ENCODE results near the gene SYS1. TPM values are rescaled to one million over a fixed set of nuclear protein-coding genes. Genes with fewer than 3 reads are reported as not detected.

The SYS1 gene
- total RNA-seq, 1 experiment from 2014 or later = 20.5 TPM

DNA sequence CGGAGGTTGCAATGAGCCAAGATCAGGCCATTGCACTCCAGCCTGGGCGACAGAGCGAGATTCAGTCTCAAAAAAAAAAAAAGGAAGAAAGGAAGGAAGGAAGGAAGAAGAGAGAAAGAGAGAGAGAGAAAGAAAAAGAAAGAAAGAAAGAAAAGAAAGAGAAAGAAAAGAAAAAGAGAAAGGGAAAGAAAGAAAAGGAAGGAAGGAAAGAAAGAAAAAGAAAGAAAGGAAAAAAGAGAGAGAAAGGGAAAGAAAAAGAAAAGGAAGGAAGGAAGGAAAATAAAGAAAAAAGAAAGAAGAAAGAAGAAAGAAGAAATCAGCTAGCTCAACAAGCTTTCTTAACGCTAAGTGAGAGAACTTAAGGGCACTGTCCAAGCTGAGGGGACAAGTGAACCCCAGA, 47.3 kb upstream of the SYS1 start:
- H3K4me2 ChIP-seq (ENCODE audit: low read length) = no peak overlapping the region
- no peak overlapping the region for H3K9ac ChIP-seq (ENCODE audit: low read length)
- no peak overlapping the region for H3K4me3 ChIP-seq (replicated peaks in 1 of 2; ENCODE audit: low read depth in 1 of 2, low read length in 2 of 2)
- no peak for TF ChIP-seq POLR2A (IDR thresholded peaks at IDR 0.05; ENCODE audit: borderline replicate concordance, extremely low read depth, insufficient read depth, insufficient read length)
- TF ChIP-seq, protein P1, sequence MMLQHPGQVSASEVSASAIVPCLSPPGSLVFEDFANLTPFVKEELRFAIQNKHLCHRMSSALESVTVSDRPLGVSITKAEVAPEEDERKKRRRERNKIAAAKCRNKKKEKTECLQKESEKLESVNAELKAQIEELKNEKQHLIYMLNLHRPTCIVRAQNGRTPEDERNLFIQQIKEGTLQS (IDR thresholded peaks at IDR 0.05) = no peak
- TF ChIP-seq SIN3A (IDR thresholded peaks at IDR 0.05; ENCODE audit: low read depth) = no peak
- no peak for TF ChIP-seq ZNF274 (IDR thresholded peaks at IDR 0.05; ENCODE audit: low read depth, low read length)
- TF ChIP-seq SP1 (IDR thresholded peaks at IDR 0.05; ENCODE audit: low read depth) = no peak
- TF ChIP-seq CBX3 (IDR thresholded peaks at IDR 0.05; ENCODE audit: low read depth) = no peak
- no peak for TF ChIP-seq EGR1 (IDR thresholded peaks at IDR 0.05; ENCODE audit: low read depth)
- TF ChIP-seq, protein P2, sequence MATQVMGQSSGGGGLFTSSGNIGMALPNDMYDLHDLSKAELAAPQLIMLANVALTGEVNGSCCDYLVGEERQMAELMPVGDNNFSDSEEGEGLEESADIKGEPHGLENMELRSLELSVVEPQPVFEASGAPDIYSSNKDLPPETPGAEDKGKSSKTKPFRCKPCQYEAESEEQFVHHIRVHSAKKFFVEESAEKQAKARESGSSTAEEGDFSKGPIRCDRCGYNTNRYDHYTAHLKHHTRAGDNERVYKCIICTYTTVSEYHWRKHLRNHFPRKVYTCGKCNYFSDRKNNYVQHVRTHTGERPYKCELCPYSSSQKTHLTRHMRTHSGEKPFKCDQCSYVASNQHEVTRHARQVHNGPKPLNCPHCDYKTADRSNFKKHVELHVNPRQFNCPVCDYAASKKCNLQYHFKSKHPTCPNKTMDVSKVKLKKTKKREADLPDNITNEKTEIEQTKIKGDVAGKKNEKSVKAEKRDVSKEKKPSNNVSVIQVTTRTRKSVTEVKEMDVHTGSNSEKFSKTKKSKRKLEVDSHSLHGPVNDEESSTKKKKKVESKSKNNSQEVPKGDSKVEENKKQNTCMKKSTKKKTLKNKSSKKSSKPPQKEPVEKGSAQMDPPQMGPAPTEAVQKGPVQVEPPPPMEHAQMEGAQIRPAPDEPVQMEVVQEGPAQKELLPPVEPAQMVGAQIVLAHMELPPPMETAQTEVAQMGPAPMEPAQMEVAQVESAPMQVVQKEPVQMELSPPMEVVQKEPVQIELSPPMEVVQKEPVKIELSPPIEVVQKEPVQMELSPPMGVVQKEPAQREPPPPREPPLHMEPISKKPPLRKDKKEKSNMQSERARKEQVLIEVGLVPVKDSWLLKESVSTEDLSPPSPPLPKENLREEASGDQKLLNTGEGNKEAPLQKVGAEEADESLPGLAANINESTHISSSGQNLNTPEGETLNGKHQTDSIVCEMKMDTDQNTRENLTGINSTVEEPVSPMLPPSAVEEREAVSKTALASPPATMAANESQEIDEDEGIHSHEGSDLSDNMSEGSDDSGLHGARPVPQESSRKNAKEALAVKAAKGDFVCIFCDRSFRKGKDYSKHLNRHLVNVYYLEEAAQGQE (IDR thresholded peaks at IDR 0.05; ENCODE audit: low read depth) = no peak
- no peak for TF ChIP-seq JUND (IDR thresholded peaks at IDR 0.05)
- TF ChIP-seq, protein P3, sequence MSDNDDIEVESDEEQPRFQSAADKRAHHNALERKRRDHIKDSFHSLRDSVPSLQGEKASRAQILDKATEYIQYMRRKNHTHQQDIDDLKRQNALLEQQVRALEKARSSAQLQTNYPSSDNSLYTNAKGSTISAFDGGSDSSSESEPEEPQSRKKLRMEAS (IDR thresholded peaks at IDR 0.05) = no peak
- TF ChIP-seq CEBPB (IDR thresholded peaks at IDR 0.05; ENCODE audit: low read depth) = no peak
- no peak for TF ChIP-seq POLR2AphosphoS5 (IDR thresholded peaks at IDR 0.05; ENCODE audit: low read depth, low read length)
- no peak for TF ChIP-seq TCF7L2 (IDR thresholded peaks at IDR 0.05; ENCODE audit: borderline replicate concordance, extremely low read depth, insufficient read depth, insufficient read length)
- H3K27me3 ChIP-seq (ENCODE audit: insufficient read depth, low read length) = no peaks in the 10 kb centered on the region
- intact Hi-C loops (cut with micrococcal nuclease) = no loop called here
- H3K4me1 ChIP-seq (ENCODE audit: control insufficient read depth in 1 of 2, insufficient read depth in 2 of 2, low read length in 2 of 2) = peaks cover 0 to 10% of the 10 kb centered on the region in 2 experiments; a peak in 2 of 4 replicates
- DNase-seq (ENCODE audit: low read depth, low spot score) (no peak), ATAC-seq (no peak)
- H3K79me2 ChIP-seq (ENCODE audit: insufficient read depth, low read length) = no peaks in the 10 kb centered on the region
- H4K20me1 ChIP-seq (ENCODE audit: insufficient read depth) = no peaks in the 10 kb centered on the region
- no peaks in the 10 kb centered on the region for H3K9me3 ChIP-seq (ENCODE audit: control insufficient read depth in 1 of 2, insufficient read depth in 1 of 2, low read depth in 1 of 2, low read length in 2 of 2)
- no peak overlapping the region for H2AFZ ChIP-seq (ENCODE audit: low read depth, low read length, poor library complexity, severe bottlenecking)
- CTCF ChIA-PET = interaction anchor here (0.6 to 1.1 kb wide), 2 partner anchors 9 to 10 kb away, joined by 3 to 4 read pairs; no protein-coding TSS in a partner anchor
- no TSS peak for BruUV-seq (replicated peaks)
- H3K36me3 ChIP-seq (ENCODE audit: control insufficient read depth in 1 of 2, insufficient read depth in 2 of 2, low read length in 2 of 2) = no peaks in the 10 kb centered on the region
- RAD21 ChIA-PET (ENCODE audit: low non-redundant PET in 1 of 2, low total read pairs in 2 of 2, uncharacterized antibody in 2 of 2, unreplicated experiment in 2 of 2) = no interaction called here
- H3K9me2 ChIP-seq (ENCODE audit: insufficient read depth) = no peaks in the 10 kb centered on the region
- no peak overlapping the region for H3K27ac ChIP-seq (ENCODE audit: low read depth, low read length)
- POLR2A ChIA-PET = interaction anchor here (0.7 kb wide), 1 partner anchor 29 kb away, joined by 4 read pairs; no protein-coding TSS in a partner anchor
